ENCODE measurements around the gene ALDH4A1.
"Not testable (repeated sequence)": the region's sequence is repeated elsewhere in the genome, so short reads cannot be mapped to it uniquely, and the experiment has no call there.

Gene ALDH4A1

GRCh38 chr1:18847723-18848122 lies 54.6 kb downstream of the ALDH4A1 start:
- not testable (repeated sequence) for DNase-seq

- DNase-seq: no peak
Observed at GRCh38 chr1:18840145-18840544, 62.2 kb downstream of the ALDH4A1 start.

GRCh38 chr1:18836654-18837053 lies 65.7 kb downstream of the ALDH4A1 start:
- no peak for DNase-seq

GRCh38 chr1:18832319-18832718 lies 70.0 kb downstream of the ALDH4A1 start:
- not testable (repeated sequence) for DNase-seq

- no peak for DNase-seq
Observed at GRCh38 chr1:18831656-18832055, 70.7 kb downstream of the ALDH4A1 start.

- DNase-seq: no peak
Observed at GRCh38 chr1:18830596-18830995, 71.8 kb downstream of the ALDH4A1 start.

- no peak for DNase-seq
Observed at GRCh38 chr1:18829671-18830070, 72.7 kb downstream of the ALDH4A1 start.

- no peak for DNase-seq
Observed at GRCh38 chr1:18828224-18828623, 74.1 kb downstream of the ALDH4A1 start.

- no peak for DNase-seq
Observed at GRCh38 chr1:18823438-18823837, 78.9 kb downstream of the ALDH4A1 start.
